Measurements from ENCODE around the gene SMCO2.

GRCh38 chr12:27534060-27534764 lies 87.7 kb downstream of the SMCO2 start:
- no peak for TF ChIP-seq GATA3 (IDR thresholded peaks at IDR 0.05; ENCODE audit: low read depth, low read length)
- TF ChIP-seq GATA2 (IDR thresholded peaks at IDR 0.05; ENCODE audit: low read depth, low read length) = no peak
